Measurements from ENCODE around the gene IFT43. TPM values are rescaled to one million over a fixed set of nuclear protein-coding genes. Genes with fewer than 3 reads are reported as not detected.
A peak's percentile ranks its signal among the peaks of the same experiment; 100 is the strongest.

IFT43 gene
- total RNA-seq, 1 experiment from 2014 or later, result 18.6 TPM

DNA sequence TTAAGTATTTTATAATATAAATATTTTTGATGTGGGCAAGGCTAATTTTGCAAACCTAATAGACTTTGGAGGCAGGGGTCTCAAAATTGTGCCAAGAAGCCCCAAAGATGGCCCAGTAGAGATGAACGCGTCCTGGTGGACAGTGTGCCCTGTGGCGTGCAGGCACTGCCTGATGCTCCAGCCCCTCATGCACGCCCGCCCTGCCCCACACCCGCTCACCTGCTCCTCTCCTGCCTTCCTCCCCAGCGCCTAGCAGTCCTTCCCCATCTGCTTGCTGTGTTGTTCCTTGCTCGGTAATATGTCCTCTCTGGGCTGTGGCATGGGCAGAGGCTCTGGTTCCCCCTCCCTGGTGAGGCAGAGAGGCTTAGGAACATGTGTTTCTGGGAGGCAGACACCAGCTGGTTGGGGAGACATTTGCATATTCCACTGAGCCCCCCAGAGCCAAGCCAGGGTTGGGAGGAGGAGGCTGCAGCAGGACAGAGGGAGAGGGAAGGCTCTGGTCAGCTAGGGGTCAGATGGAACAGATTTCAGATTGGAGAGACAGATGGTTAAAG lies 119.3 kb downstream of the IFT43 start:
- no CpG with 5 or more reads among the region's 8 CpGs for WGBS (ENCODE audit: extremely low coverage, insufficient read length, low lambda C conversion rate)
- Mint-ChIP-seq H3K4me3 (no peak overlapping the region), H3K27ac (peak overlapping the region in 1 of 3 experiments; percentile 16; a peak in 2 of 7 replicates), H3K36me3 (ENCODE audit: insufficient read depth in 1 of 3, low read depth in 3 of 3) (no peaks in the 10 kb centered on the region; a peak in 1 of 7 replicates), H3K4me1 (peaks cover 8 to 25% of the 10 kb centered on the region in 2 experiments), H3K27me3 (ENCODE audit: low read depth) (peaks cover 7% of the 10 kb centered on the region), H3K9me3 (peaks cover 0 to 4% of the 10 kb centered on the region in 2 experiments; a peak in 2 of 5 replicates)
- Histone ChIP-seq H4K8ac (replicated peaks; ENCODE audit: insufficient read length, low read depth, low read length) (no peak overlapping the region), H3K23me2 (ENCODE audit: insufficient read length, low read depth, low read length, poor library complexity, severe bottlenecking) (no peaks in the 10 kb centered on the region), H2BK20ac (ENCODE audit: low read depth, low read length, poor library complexity, severe bottlenecking) (no peak overlapping the region), H3T11ph (ENCODE audit: low read length) (no peak overlapping the region), H3K4me2 (ENCODE audit: insufficient read depth, insufficient read length, low read length) (no peak overlapping the region), H3K79me2 (ENCODE audit: insufficient read depth, low read length) (no peaks in the 10 kb centered on the region), H3K4ac (ENCODE audit: low read depth, low read length) (no peak overlapping the region), H3K79me1 (ENCODE audit: insufficient read depth, low read depth, low read length, poor library complexity, severe bottlenecking) (no peaks in the 10 kb centered on the region), H2AK5ac (ENCODE audit: insufficient read length, low read length) (no peak overlapping the region), H3K9ac (ENCODE audit: extremely low read depth, insufficient read length, low read length) (no peak overlapping the region), H2BK15ac (ENCODE audit: low read depth, low read length) (no peak overlapping the region), H3K4me1 (ENCODE audit: insufficient read depth, low read length) (no peaks in the 10 kb centered on the region), H2BK5ac (ENCODE audit: insufficient read length, low read length) (no peak overlapping the region), H3K23ac (ENCODE audit: insufficient read length, low read depth, low read length) (no peak overlapping the region), H2BK120ac (ENCODE audit: low read depth, low read length, poor library complexity, severe bottlenecking) (no peak overlapping the region), H2BK12ac (ENCODE audit: insufficient read length, low read depth, low read length) (no peak overlapping the region), H3K14ac (ENCODE audit: insufficient read depth, low read length) (no peak overlapping the region), H3K18ac (ENCODE audit: insufficient read length, low read depth, low read length) (peak overlapping the region; percentile 40), H4K20me1 (ENCODE audit: control insufficient read depth, insufficient read depth, insufficient read length) (no peaks in the 10 kb centered on the region), H3K27ac (ENCODE audit: insufficient read length, low read depth, low read length) (no peak overlapping the region), H2AFZ (ENCODE audit: low read length) (no peak overlapping the region), H4K5ac (ENCODE audit: insufficient read length, low read depth, low read length) (no peak overlapping the region), H3K27me3 (ENCODE audit: insufficient read depth, low read length) (no peaks in the 10 kb centered on the region), H3K56ac (ENCODE audit: insufficient read length, low read depth, low read length) (no peak overlapping the region), H3K9me3 (ENCODE audit: control insufficient read depth, low read depth, low read length) (no peaks in the 10 kb centered on the region), H4K91ac (ENCODE audit: insufficient read length, low read depth, low read length) (no peak overlapping the region)
- TF ChIP-seq, protein P1, sequence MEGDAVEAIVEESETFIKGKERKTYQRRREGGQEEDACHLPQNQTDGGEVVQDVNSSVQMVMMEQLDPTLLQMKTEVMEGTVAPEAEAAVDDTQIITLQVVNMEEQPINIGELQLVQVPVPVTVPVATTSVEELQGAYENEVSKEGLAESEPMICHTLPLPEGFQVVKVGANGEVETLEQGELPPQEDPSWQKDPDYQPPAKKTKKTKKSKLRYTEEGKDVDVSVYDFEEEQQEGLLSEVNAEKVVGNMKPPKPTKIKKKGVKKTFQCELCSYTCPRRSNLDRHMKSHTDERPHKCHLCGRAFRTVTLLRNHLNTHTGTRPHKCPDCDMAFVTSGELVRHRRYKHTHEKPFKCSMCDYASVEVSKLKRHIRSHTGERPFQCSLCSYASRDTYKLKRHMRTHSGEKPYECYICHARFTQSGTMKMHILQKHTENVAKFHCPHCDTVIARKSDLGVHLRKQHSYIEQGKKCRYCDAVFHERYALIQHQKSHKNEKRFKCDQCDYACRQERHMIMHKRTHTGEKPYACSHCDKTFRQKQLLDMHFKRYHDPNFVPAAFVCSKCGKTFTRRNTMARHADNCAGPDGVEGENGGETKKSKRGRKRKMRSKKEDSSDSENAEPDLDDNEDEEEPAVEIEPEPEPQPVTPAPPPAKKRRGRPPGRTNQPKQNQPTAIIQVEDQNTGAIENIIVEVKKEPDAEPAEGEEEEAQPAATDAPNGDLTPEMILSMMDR (conservative IDR thresholded peaks at IDR 0.05), result no peak
- no peak for DNase-seq
